K562 (cell line): ENCODE measurements around the gene CEBPB. TPM values are rescaled to one million over a fixed set of nuclear protein-coding genes. Genes with fewer than 3 reads are reported as not detected.

Experiments
- ATAC-seq: fragments of 200-7000 bp; cut with Tn5 transposase; 3 replicates; pipeline ENCODE4 v1.9.1; 2020; ENCODE audit warnings: moderate library complexity
- BruUV-seq: library from RNA; stranded (reverse); fragments of 400-500 nt; replicated peaks from 2 replicates; lab custom pipeline; 2021; lab: Mats Ljungman, UMichigan
- CTCF ChIA-PET: fragments of 300-600 bp; formaldehyde crosslinking; extraction: SDS; loops from one replicate; lab custom pipeline; 2021; ENCODE audit warnings: low intra/inter-chr PET ratio; lab: Yijun Ruan, JAX
- POLR2A ChIA-PET: fragments of 300-600, 350-650 bp; sonication (Branson Sonifier 250); formaldehyde crosslinking; extraction: SDS; loops from one replicate; lab custom pipeline; 2021; ENCODE audit warnings: antibody characterized with exemption, inconsistent platforms; lab: Yijun Ruan, JAX
- DNase-seq, 4 experiments: peaks; one replicate each; pipeline versions ENCODE4 v3.0.0 to v3.0.0-alpha.2; 2011 to 2018; ENCODE audit warnings: low spot score in 3 of 4, mixed read lengths in 3 of 4; ENCODE audit errors: extremely low read depth in 1 of 4
- FAIRE-seq: peaks from 2 replicates; lab custom pipeline; 2011; peaks lifted over from hg19 to GRCh38; lab: Jason Lieb, UNC
- H2AFZ ChIP-seq: 2 replicates; pipeline ENCODE4 v1.6.0; 2011; ENCODE audit warnings: low read depth, low read length, control low read depth, inconsistent platforms
- H3K27ac ChIP-seq: fragments of 200-600 bp; 3 replicates; pipeline ENCODE4 v1.8.0; 2011; ENCODE audit warnings: low read depth, mild to moderate bottlenecking, control low read depth, inconsistent platforms, low read length, moderate library complexity, mixed read lengths; ENCODE audit errors: extremely low read depth
- H3K27me3 ChIP-seq, 2 experiments: fragments of 300-600 bp in 1 of 2; 2 replicates in 1 of 2; 3 replicates in 1 of 2; pipeline versions ENCODE4 v1.6.0 to v1.8.0; 2011; ENCODE audit warnings: inconsistent platforms in 2 of 2, low read length in 2 of 2, mild to moderate bottlenecking in 1 of 2, mixed read lengths in 1 of 2, moderate library complexity in 1 of 2; ENCODE audit not compliant: control insufficient read depth in 2 of 2, insufficient read depth in 2 of 2
- H3K36me3 ChIP-seq: fragments of 300-600 bp; 3 replicates; pipeline ENCODE4 v1.8.0; 2011; ENCODE audit warnings: mild to moderate bottlenecking, low read length, inconsistent platforms; ENCODE audit not compliant: control insufficient read depth, insufficient read depth
- H3K4me1 ChIP-seq, 2 experiments: fragments of 200-600 bp in 1 of 2; replicated peaks in 1 of 2; 2 replicates in 1 of 2; 3 replicates in 1 of 2; pipeline versions ENCODE4 v1.5.1 to v1.8.0; 2011; ENCODE audit warnings: inconsistent platforms in 2 of 2, low read length in 2 of 2, mild to moderate bottlenecking in 1 of 2, mixed read lengths in 1 of 2, moderate library complexity in 1 of 2; ENCODE audit not compliant: control insufficient read depth in 2 of 2, insufficient read depth in 2 of 2
- H3K4me2 ChIP-seq: 2 replicates; pipeline ENCODE4 v1.6.1; 2011; ENCODE audit warnings: low read length, control low read depth, inconsistent platforms, mixed read lengths; ENCODE audit not compliant: insufficient read depth
- H3K4me3 ChIP-seq: fragments of 200-600 bp; sonication (generic), shearing (Covaris generic); 2 replicates; pipeline ENCODE4 v1.5.1; 2016; ENCODE audit warnings: control low read depth, inconsistent platforms
- H3K79me2 ChIP-seq: fragments of 200-600 bp; 3 replicates; pipeline ENCODE4 v1.8.0; 2011; ENCODE audit warnings: low read length, inconsistent platforms; ENCODE audit not compliant: control insufficient read depth, insufficient read depth
- H3K9ac ChIP-seq, 2 experiments: 2 replicates each; pipeline versions ENCODE4 v1.6.0 to v1.6.1; 2011; ENCODE audit warnings: low read depth in 2 of 2, low read length in 2 of 2, control low read depth in 1 of 2, inconsistent platforms in 1 of 2, mild to moderate bottlenecking in 1 of 2, mixed read lengths in 1 of 2; ENCODE audit not compliant: insufficient read depth in 1 of 2
- H3K9me1 ChIP-seq: one replicate; pipeline ENCODE4 v1.6.0; 2011; ENCODE audit warnings: inconsistent platforms, mild to moderate bottlenecking, low read length, moderate library complexity; ENCODE audit not compliant: control insufficient read depth, insufficient read depth
- H3K9me3 ChIP-seq: replicated peaks from 2 replicates; pipeline ENCODE4 v1.5.1; 2011; ENCODE audit warnings: low read depth, low read length, inconsistent platforms; ENCODE audit not compliant: control insufficient read depth, insufficient read depth
- H4K20me1 ChIP-seq: replicated peaks from 2 replicates; pipeline ENCODE4 v1.6.1; 2011; ENCODE audit warnings: low read length, inconsistent platforms, mixed read lengths; ENCODE audit not compliant: control insufficient read depth, insufficient read depth
- CREB3L1 ChIP-seq: fragments of 450-650 bp; IDR thresholded peaks from 2 replicates; pipeline ENCODE4 v1.6.1; 2014; ENCODE audit warnings: low read depth, mild to moderate bottlenecking, moderate library complexity, borderline replicate concordance
- EHMT2 ChIP-seq: fragments of 450-650 bp; IDR thresholded peaks from 2 replicates; pipeline ENCODE4 v1.6.1; 2018; ENCODE audit warnings: antibody characterized with exemption
- GTF2E2 ChIP-seq: fragments of 200-800 bp; sonication (Bioruptor generic); IDR thresholded peaks from 2 replicates; pipeline ENCODE4 v1.6.1; 2016; ENCODE audit warnings: missing genetic modification characterization, missing compliant biosample characterization
- HIVEP1 ChIP-seq: fragments of 250-450 bp; sonication (Bioruptor Pico); IDR thresholded peaks from 2 replicates; pipeline ENCODE4 v1.4.0; 2020; ENCODE audit warnings: mild to moderate bottlenecking
- LARP7 ChIP-seq: fragments of 450-650 bp; IDR thresholded peaks from 2 replicates; pipeline ENCODE4 v1.6.1; 2016
- MLX ChIP-seq, 2 experiments: fragments of 450-650 bp in 1 of 2; sonication (generic) in 1 of 2; formaldehyde crosslinking; conservative IDR thresholded peaks; 2 replicates each; pipeline versions ENCODE4 v1.4.0 to v1.8.1; 2020 to 2022; ENCODE audit warnings: mild to moderate bottlenecking in 1 of 2, missing genetic modification reagents in 1 of 2
- POLR2AphosphoS5 ChIP-seq: IDR thresholded peaks from 2 replicates; pipeline ENCODE4 v1.6.1; 2011; ENCODE audit warnings: mild to moderate bottlenecking, low read depth, low read length, moderate library complexity; ENCODE audit not compliant: control insufficient read depth, insufficient read depth
- SIRT6 ChIP-seq: IDR thresholded peaks from one replicate; pipeline ENCODE4 v1.6.1; 2012; ENCODE audit warnings: low read depth, mild to moderate bottlenecking, control low read depth, inconsistent platforms, low read length, moderate library complexity
- STAT5A ChIP-seq: IDR thresholded peaks from 2 replicates; pipeline ENCODE4 v1.6.1; 2012; ENCODE audit warnings: low read length, inconsistent platforms, borderline replicate concordance
- TCF7 ChIP-seq: sonication (generic); IDR thresholded peaks from 2 replicates; pipeline ENCODE4 v1.6.1; 2016; ENCODE audit warnings: antibody characterized with exemption, borderline replicate concordance
- TEAD4 ChIP-seq, 2 experiments: sonication (generic) in 1 of 2; formaldehyde crosslinking in 1 of 2; IDR thresholded peaks; 2 replicates each; pipeline versions ENCODE4 v1.6.1 to v1.8.0; 2012 to 2022; ENCODE audit warnings: borderline replicate concordance in 1 of 2, inconsistent platforms in 1 of 2, low read length in 1 of 2, mild to moderate bottlenecking in 1 of 2, missing genetic modification reagents in 1 of 2
- ZBTB1 ChIP-seq: sonication (generic); formaldehyde crosslinking; IDR thresholded peaks from 2 replicates; pipeline ENCODE4 v1.8.1; 2023; ENCODE audit warnings: missing genetic modification reagents, low read depth, mild to moderate bottlenecking, borderline replicate concordance
- ZNF3 ChIP-seq: fragments of 250-450 bp; sonication (Bioruptor Pico); IDR thresholded peaks from 2 replicates; pipeline ENCODE4 v1.5.0; 2021; ENCODE audit warnings: mild to moderate bottlenecking, moderate library complexity
- ZNF324 ChIP-seq: fragments of 250-450 bp; sonication (Bioruptor Pico); IDR thresholded peaks from 2 replicates; pipeline ENCODE4 v1.4.0; 2020; ENCODE audit warnings: mild to moderate bottlenecking
- WGBS: fragments of 100-300 bp; shearing (Covaris generic); methylation state at CpG from one replicate; pipeline ENCODE4 v1.1.6; 2016; ENCODE audit warnings: low coverage, mixed read lengths; ENCODE audit not compliant: insufficient coverage; ENCODE audit errors: missing lambda C conversion rate; 5-methylcytosine and 5-hydroxymethylcytosine counted together
- in situ Hi-C: fragments of 300-500 bp; cut with MboI; formaldehyde crosslinking; loops from 4 replicates; pipeline ENCODE4 v1.15.0; 2018; ENCODE audit warnings: inconsistent platforms, mixed read lengths
- intact Hi-C: fragments of 100-400 bp; cut with micrococcal nuclease; formaldehyde crosslinking; loops from 2 replicates; pipeline ENCODE4 v1.14.2; 2022
- polyA plus RNA-seq, 8 experiments: library from polyadenylated mRNA; depleted of rRNA in 4 of 8; stranded (reverse) in 5 of 8; unstranded in 3 of 8; fragments of >200 nt; fragmentation: Nextera tagmentation in 2 of 8; fragmentation: Illumina TruSeq in 1 of 8; extraction: Ambion mirVana in 2 of 8; extraction: Trizol in 1 of 8; gene quantifications; 2 replicates each; pipeline versions ENCODE4 v1.2.1 to v1.2.3, GENCODE V29; 2011 to 2014; ENCODE audit warnings: inconsistent platforms in 1 of 8, missing spikeins in 1 of 8
- total RNA-seq, 7 experiments: library from RNA; depleted of rRNA in 6 of 7; stranded (reverse); fragments of >200 nt in 6 of 7; fragmentation: Illumina TruSeq in 2 of 7; extraction: Trizol in 2 of 7; gene quantifications; 2 replicates each; pipeline versions ENCODE4 v1.2.1 to v1.2.3, GENCODE V29; 2011 to 2021; ENCODE audit warnings: low replicate concordance in 1 of 7

CEBPB gene
- total and polyA plus RNA-seq, 9 of the 15 experiments (the other 6 are each of a cell fraction or from before 2014, with no cell fraction given) = 1.2 to 72.6 (median 7.8) TPM

- H3K9ac ChIP-seq = no peak overlapping the region
- TF ChIP-seq HIVEP1 (CRISPR knock-in tag) (no peak), GTF2E2 (no peak), LARP7 (no peak), MLX (CRISPR knock-in tag; conservative IDR thresholded peaks at IDR 0.05) (no peak), STAT5A (no peak), POLR2AphosphoS5 (no peak), CREB3L1 (no peak), TCF7 (no peak), SIRT6 (no peak), TEAD4 (IDR thresholded peaks at IDR 0.05; ENCODE audit: low read length) (no peak), TEAD4 (CRISPR knock-in tag; IDR thresholded peaks at IDR 0.05; ENCODE audit: borderline replicate concordance) (no peak), ZNF3 (no peak), ZNF324 (no peak), EHMT2 (no peak), ZBTB1 (CRISPR knock-in tag) (no peak)
- H4K20me1 ChIP-seq = no peaks in the 10 kb centered on the region
- ChIA-PET CTCF (no interaction called here), POLR2A (interaction anchor here (0.5 to 1.6 kb wide), 4 partner anchors 11 to 199 kb away, joined by 3 to 4 read pairs (median 4); partner anchors contain the start of gene SNAI1)
- H3K9me1 ChIP-seq = no peaks in the 10 kb centered on the region
- H3K79me2 ChIP-seq = no peaks in the 10 kb centered on the region
- H2AFZ ChIP-seq = no peak overlapping the region
- BruUV-seq = no TSS peak
- no peaks in the 10 kb centered on the region for H3K9me3 ChIP-seq
- in situ Hi-C loops = no loop called here
- ATAC-seq (no peak), DNase-seq (no peak), FAIRE-seq (no peak)
- H3K4me2 ChIP-seq = no peak overlapping the region
- no peaks in the 10 kb centered on the region for H3K36me3 ChIP-seq
- no peak overlapping the region for H3K27ac ChIP-seq
- intact Hi-C loops = loop anchor here (10.0 kb wide), 1 partner anchor 612 kb away; the partner anchor contains the start of gene BCAS4
- H3K4me1 ChIP-seq = peaks cover 21 to 27% of the 10 kb centered on the region in 2 experiments
- H3K4me3 ChIP-seq = no peak overlapping the region
- no peaks in the 10 kb centered on the region for H3K27me3 ChIP-seq
- 62% methylated on average over 2 of the region's 2 CpGs for whole genome bisulfite sequencing
Observed at GRCh38 chr20:50182346-50182745, 8.3 kb upstream of the CEBPB start.
